ENCODE data around the gene INPP5A.

The INPP5A gene

DNA sequence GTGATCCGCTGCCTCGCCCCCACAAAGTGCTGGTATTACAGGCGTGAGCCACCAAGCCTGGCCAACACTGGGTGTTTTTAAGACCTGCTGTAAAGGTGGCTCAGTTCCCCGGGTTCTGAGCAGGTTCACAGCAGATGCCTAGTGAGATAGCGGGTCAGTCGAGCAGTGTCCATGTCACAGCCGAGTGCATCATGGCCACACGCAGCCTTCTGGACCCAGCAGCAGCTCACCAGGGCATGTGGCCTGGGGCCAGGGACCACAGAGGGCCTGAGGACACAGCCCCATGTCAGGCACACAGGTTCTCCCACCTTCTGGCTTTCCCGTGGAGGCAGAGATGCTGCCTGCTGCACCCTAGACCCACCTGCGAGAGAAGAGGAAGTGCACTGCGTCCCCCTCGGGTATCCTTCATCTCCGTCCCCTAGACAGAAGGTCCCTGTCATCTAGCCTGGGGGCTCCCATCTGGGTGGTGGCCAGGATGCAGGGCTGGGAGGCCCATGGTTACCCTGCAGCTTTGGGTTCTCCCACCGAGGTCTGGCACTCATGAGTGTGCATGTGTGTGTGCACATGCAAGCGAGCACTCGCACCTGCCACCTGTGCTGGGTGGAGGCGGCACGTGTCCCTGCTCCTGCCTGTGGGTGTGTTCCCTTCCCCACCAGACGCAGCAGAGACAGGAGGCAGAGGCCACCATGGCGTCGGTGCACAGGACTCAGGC is 149.8 kb downstream of the INPP5A start:
- TF ChIP-seq, protein P1, sequence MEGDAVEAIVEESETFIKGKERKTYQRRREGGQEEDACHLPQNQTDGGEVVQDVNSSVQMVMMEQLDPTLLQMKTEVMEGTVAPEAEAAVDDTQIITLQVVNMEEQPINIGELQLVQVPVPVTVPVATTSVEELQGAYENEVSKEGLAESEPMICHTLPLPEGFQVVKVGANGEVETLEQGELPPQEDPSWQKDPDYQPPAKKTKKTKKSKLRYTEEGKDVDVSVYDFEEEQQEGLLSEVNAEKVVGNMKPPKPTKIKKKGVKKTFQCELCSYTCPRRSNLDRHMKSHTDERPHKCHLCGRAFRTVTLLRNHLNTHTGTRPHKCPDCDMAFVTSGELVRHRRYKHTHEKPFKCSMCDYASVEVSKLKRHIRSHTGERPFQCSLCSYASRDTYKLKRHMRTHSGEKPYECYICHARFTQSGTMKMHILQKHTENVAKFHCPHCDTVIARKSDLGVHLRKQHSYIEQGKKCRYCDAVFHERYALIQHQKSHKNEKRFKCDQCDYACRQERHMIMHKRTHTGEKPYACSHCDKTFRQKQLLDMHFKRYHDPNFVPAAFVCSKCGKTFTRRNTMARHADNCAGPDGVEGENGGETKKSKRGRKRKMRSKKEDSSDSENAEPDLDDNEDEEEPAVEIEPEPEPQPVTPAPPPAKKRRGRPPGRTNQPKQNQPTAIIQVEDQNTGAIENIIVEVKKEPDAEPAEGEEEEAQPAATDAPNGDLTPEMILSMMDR (IDR thresholded peaks at IDR 0.05; ENCODE audit: low read depth, low read length, missing control alignments) = no peak
- DNase-seq (ENCODE audit: low read depth) = no peak
- no peak overlapping the region for H3K4me3 ChIP-seq (ENCODE audit: low read depth, low read length)

DNA sequence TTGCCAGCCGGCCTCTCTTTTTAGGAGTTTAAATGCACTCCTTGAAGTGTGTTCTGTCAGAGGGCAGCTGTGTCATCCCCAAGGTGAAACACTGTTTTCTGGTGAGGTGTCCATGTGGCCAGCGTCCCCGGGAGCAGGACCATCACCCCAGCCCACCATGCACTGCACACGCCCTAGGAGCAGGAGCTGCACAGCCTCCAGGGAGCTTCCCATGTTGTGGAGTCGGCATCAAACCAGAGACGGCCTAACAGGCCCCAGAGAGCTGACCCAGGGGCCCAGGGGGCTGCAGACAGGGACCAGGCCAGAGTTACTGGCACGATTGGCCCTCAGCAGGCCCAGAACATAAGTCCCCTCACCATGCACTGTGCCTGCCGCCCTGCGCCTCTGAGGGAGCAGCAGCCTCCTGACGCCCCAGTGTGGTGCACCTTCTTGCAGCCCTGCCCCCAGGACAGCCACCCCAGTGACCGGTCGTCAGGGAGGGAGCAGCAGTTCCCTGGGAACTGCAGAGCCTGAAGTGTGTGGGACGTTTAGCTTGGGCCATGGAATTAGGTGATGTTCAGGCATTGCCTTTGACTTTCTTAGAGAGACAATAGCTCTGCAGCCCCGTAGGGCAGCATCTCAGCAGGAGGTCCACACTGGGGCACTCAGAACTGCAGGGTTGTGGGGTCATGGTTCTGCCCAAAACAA is 150.4 kb downstream of the INPP5A start:
- H3K4me3 ChIP-seq (ENCODE audit: low read depth, low read length) = no peak overlapping the region
- no peak for DNase-seq (ENCODE audit: low read depth)
- TF ChIP-seq, protein P1 (IDR thresholded peaks at IDR 0.05; ENCODE audit: low read depth, low read length, missing control alignments) = no peak

DNA sequence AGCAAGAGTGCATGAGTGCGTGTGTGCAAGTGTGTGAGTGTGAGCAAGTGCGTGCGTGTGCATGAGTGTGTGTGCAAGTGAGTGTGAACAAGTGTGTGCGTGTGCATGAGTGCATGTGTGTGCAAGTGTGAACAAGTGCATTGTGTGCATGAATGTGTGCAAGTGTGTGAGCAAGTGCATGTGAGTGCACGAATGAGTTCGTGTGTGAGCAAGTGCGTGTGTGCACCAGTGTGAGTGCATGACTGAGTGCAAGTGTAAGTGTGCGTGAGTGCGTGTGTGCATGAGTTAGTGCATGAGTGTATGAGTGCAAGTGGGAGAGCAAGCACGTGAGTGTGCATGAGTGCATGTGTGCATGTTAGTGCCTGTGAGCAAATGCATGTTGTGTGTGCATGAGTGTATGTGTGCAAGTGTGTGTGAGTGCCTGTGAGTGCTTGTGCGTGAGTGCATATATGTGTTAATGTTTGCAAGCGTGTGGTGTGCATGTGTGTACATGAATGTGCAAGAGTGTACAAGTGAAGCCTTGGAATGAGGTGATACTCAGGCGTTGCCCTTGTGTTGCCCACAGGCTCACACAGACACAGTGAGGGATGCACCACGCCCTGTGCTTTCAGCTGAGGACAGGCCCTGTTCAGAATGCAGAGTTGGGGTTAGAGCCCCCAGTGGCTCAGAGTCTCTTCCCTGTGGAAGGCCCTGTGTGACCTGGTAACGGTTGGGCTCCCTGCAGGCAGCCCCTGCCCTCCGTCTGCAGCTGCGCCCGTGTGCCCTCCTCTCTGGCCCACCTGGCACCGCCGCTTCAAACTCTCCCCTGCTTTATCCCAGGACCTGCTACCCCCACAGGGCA is 151.2 kb downstream of the INPP5A start:
- no peak for DNase-seq (ENCODE audit: low read depth)
- H3K4me3 ChIP-seq (ENCODE audit: low read depth, low read length) = no peak overlapping the region
- TF ChIP-seq, protein P1 (IDR thresholded peaks at IDR 0.05; ENCODE audit: low read depth, low read length, missing control alignments) = no peak

DNA sequence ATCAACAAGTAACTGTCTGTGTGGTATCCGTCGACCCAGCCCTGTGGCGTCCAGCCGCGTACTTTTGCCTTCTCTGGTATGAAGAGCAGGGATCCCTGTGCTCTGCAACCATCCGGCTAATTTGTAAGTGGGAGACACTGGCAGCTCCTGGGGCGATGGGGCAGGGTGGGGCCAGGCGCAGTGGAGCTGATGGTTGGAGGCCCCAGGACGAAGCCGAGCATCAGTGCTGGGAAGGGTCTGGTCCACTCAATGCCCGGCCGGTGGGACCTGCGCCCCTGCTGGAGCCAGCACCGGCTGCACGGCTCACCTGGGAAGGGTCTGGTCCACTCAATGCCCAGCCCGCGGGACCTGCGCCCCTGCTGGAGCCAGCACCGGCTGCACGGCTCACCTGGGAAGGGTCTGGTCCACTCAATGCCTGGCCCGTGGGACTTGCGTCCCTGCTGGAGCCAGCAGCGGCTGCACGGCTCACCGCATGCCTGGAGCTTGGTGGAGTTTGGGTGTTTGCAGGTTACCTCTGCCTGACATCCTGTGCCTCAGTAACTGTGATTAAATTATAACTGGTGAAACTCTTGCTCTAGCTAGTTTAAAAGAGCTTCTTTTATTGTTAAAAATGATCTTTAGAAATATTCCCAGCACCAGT is 152.3 kb downstream of the INPP5A start:
- H3K4me3 ChIP-seq (ENCODE audit: low read depth, low read length) = no peak overlapping the region
- TF ChIP-seq, protein P1 (IDR thresholded peaks at IDR 0.05; ENCODE audit: low read depth, low read length, missing control alignments) = no peak
- no peak for DNase-seq (ENCODE audit: low read depth)

DNA sequence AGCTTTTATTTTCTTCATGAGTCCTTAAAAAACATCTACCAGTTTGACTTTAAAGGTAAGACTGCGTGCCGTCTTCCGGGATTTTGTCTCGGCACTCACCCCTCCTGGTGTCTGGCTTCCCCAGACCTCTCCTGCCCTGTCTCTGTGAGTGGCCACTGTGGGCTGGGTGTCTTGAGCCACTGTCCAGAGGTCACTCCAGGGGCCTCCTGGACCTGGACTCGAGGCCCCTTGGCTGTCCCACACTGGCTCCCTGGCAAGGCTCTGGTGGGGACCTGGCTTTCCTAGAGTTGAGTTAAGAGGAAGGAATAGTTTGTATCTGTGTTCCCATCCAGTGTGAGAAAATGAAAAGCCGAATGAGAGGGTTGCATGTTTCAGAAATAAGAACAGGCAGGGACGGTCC is 152.8 kb downstream of the INPP5A start:
- DNase-seq (ENCODE audit: low read depth) = no peak
- TF ChIP-seq, protein P1 (IDR thresholded peaks at IDR 0.05; ENCODE audit: low read depth, low read length, missing control alignments) = no peak
- H3K4me3 ChIP-seq (ENCODE audit: low read depth, low read length) = no peak overlapping the region

DNA sequence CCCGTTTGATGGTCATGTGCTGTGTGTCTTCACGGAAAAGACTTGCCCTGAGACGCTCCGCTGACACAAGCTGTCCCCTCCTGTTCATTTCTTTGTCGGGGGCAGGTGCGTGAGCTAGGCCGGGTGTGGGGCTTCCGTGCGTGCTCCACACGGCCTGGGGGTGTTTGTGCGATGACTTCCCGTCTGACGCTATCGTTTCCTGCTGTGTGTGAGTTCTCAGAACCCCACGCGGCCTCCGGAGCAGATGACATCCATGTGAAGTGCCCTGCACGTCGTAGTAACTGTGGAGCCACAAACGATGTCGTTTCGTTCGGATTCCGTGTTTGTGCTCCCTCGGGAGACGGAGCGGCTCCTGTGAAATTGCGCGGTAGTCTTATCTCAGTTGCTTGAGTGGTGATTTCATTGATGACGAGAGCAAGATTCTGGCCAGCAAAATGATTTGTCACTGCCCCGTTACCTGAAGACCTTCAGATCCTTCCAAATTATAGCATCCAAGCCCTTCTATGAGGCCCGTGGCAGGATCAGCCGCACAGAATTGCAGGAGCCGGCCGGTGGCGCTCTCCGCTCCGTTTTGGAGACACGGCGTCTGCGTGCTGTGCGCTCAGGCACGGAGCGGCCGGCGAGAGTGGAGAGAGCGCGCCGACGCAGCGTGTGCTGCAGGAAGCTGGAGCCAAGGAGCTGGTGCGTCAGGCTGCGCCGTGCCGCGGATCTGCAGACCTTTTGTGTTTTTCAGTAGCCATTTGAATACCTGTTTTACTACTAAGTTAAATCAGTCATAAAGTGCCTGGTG is 153.4 kb downstream of the INPP5A start:
- no peak overlapping the region for H3K4me3 ChIP-seq (ENCODE audit: low read depth, low read length)
- DNase-seq (ENCODE audit: low read depth) = no peak
- TF ChIP-seq, protein P1 (IDR thresholded peaks at IDR 0.05; ENCODE audit: low read depth, low read length, missing control alignments) = no peak

Data from GM12864 (cell line).